Left kidney (tissue), 8 donors: ENCODE results near the gene RAN. TPM values are rescaled to one million over a fixed set of nuclear protein-coding genes. Genes with fewer than 3 reads are reported as not detected.
A peak's percentile ranks its signal among the peaks of the same experiment; 100 is the strongest.

Experiments
- DNase-seq: peaks from one replicate; pipeline ENCODE4 v3.0.0-alpha.2; 2013
- long read RNA-seq, 8 donors: transcript quantifications; one replicate each; lab custom pipeline, GENCODE V29; 2026
- polyA plus RNA-seq: library from polyadenylated mRNA; unstranded; fragments of 120-200 nt; gene quantifications from one replicate; pipeline ENCODE4 v1.2.1, GENCODE V29; 2013; ENCODE audit not compliant: insufficient read length

The RAN gene
- polyA plus RNA-seq, result 676 TPM
- long read RNA-seq, donor 1, transcript RAN-202 (6 exons, 1,530 nt), result minor isoform, 28 of 867 reads
- long read RNA-seq, donor 1, transcript RAN-212 (7 exons, 2,661 nt), result major isoform, 202 of 867 reads
- long read RNA-seq, donor 1, partial matches to known transcripts, result 635 of 867 reads
- long read RNA-seq, donor 1, other reads (novel, unspliced or antisense), result 0 of 867 reads
- long read RNA-seq, donor 2, transcript RAN-212 (7 exons, 2,661 nt), result major isoform, 182 of 637 reads
- long read RNA-seq, donor 2, transcript RAN-203 (6 exons, 2,455 nt), result minor isoform, 5 of 637 reads
- long read RNA-seq, donor 2, transcript RAN-202 (6 exons, 1,530 nt), result minor isoform, 21 of 637 reads
- long read RNA-seq, donor 2, partial matches to known transcripts, result 419 of 637 reads
- long read RNA-seq, donor 2, other reads (novel, unspliced or antisense), result 10 of 637 reads
- long read RNA-seq, donor 3, transcript RAN-212 (7 exons, 2,661 nt), result major isoform, 162 of 611 reads
- long read RNA-seq, donor 3, transcript RAN-202 (6 exons, 1,530 nt), result minor isoform, 17 of 611 reads
- long read RNA-seq, donor 3, partial matches to known transcripts, result 422 of 611 reads
- long read RNA-seq, donor 3, other reads (novel, unspliced or antisense), result 5 of 611 reads
- long read RNA-seq, donor 4, transcript RAN-212 (7 exons, 2,661 nt), result major isoform, 19 of 30 reads
- long read RNA-seq, donor 4, partial matches to known transcripts, result 9 of 30 reads
- long read RNA-seq, donor 4, other reads (novel, unspliced or antisense), result 0 of 30 reads
- long read RNA-seq, donor 5, transcript RAN-202 (6 exons, 1,530 nt), result minor isoform, 44 of 1,422 reads
- long read RNA-seq, donor 5, transcript RAN-212 (7 exons, 2,661 nt), result major isoform, 429 of 1,422 reads
- long read RNA-seq, donor 5, transcript RAN-203 (6 exons, 2,455 nt), result minor isoform, 5 of 1,422 reads
- long read RNA-seq, donor 5, partial matches to known transcripts, result 908 of 1,422 reads
- long read RNA-seq, donor 5, other reads (novel, unspliced or antisense), result 35 of 1,422 reads
- long read RNA-seq, donor 6, transcript RAN-202 (6 exons, 1,530 nt), result minor isoform, 28 of 1,007 reads
- long read RNA-seq, donor 6, transcript RAN-212 (7 exons, 2,661 nt), result major isoform, 239 of 1,007 reads
- long read RNA-seq, donor 6, partial matches to known transcripts, result 722 of 1,007 reads
- long read RNA-seq, donor 6, other reads (novel, unspliced or antisense), result 13 of 1,007 reads
- long read RNA-seq, donor 7, transcript RAN-202 (6 exons, 1,530 nt), result minor isoform, 25 of 975 reads
- long read RNA-seq, donor 7, transcript RAN-212 (7 exons, 2,661 nt), result major isoform, 236 of 975 reads
- long read RNA-seq, donor 7, partial matches to known transcripts, result 686 of 975 reads
- long read RNA-seq, donor 7, other reads (novel, unspliced or antisense), result 24 of 975 reads
- long read RNA-seq, donor 8, transcript RAN-202 (6 exons, 1,530 nt), result minor isoform, 16 of 123 reads
- long read RNA-seq, donor 8, transcript RAN-212 (7 exons, 2,661 nt), result major isoform, 94 of 123 reads
- long read RNA-seq, donor 8, partial matches to known transcripts, result 12 of 123 reads
- long read RNA-seq, donor 8, other reads (novel, unspliced or antisense), result 0 of 123 reads

- DNase-seq, result peak; percentile 86
These were observed at the start of gene RAN for GRCh38 chr12:130871286-130872178. TSS of gene RAN (plus strand) at chr12:130872066. CDS start at chr12:130872594, 528 bp downstream.

GRCh38 chr12:130825771-130826150 is 46.1 kb upstream of the RAN start:
- DNase-seq, result no peak

GRCh38 chr12:130826151-130826801 is 45.6 kb upstream of the RAN start:
- DNase-seq, result no peak

GRCh38 chr12:130827432-130827831 is 44.4 kb upstream of the RAN start:
- DNase-seq, result no peak

GRCh38 chr12:130828895-130829294 is 43.0 kb upstream of the RAN start:
- DNase-seq, result no peak

- DNase-seq, result no peak
These were observed 42.2 kb upstream of the RAN start for GRCh38 chr12:130829391-130830245.

- DNase-seq, result no peak
These were observed 41.7 kb upstream of the RAN start for GRCh38 chr12:130830246-130830551.

- no peak for DNase-seq
These were observed 40.6 kb upstream of the RAN start for GRCh38 chr12:130831246-130831645.

GRCh38 chr12:130831876-130832405 is 39.9 kb upstream of the RAN start:
- no peak for DNase-seq

- DNase-seq, result no peak
These were observed 39.2 kb upstream of the RAN start for GRCh38 chr12:130832561-130833209.

- DNase-seq, result no peak
These were observed 36.9 kb upstream of the RAN start for GRCh38 chr12:130835011-130835410.

GRCh38 chr12:130835436-130835835 is 36.4 kb upstream of the RAN start:
- DNase-seq, result no peak

GRCh38 chr12:130838284-130838950 is 33.4 kb upstream of the RAN start:
- DNase-seq, result no peak

GRCh38 chr12:130838951-130839769 is 32.7 kb upstream of the RAN start, which contains the start of gene STX2:
TSS of gene STX2 (minus strand) at chr12:130839250. CDS start at chr12:130839099, 151 bp downstream.
- DNase-seq, result peak; percentile 78

GRCh38 chr12:130839770-130840404 is 32.0 kb upstream of the RAN start:
- peak; percentile 69 for DNase-seq

GRCh38 chr12:130846369-130846768 is 25.5 kb upstream of the RAN start:
- no peak for DNase-seq
